HG02938 (cell line): ENCODE measurements around the gene NUP37.
"Not testable (repeated sequence)": the region's sequence is repeated elsewhere in the genome, so short reads cannot be mapped to it uniquely, and the experiment has no call there.

Source experiments
- ATAC-seq: cut with Tn5 transposase; IDR thresholded peaks from one replicate; pipeline ENCODE4 v1.9.1; 2021; ENCODE audit warnings: mild to moderate bottlenecking, moderate library complexity; ENCODE audit not compliant: unreplicated experiment

The NUP37 gene

DNA sequence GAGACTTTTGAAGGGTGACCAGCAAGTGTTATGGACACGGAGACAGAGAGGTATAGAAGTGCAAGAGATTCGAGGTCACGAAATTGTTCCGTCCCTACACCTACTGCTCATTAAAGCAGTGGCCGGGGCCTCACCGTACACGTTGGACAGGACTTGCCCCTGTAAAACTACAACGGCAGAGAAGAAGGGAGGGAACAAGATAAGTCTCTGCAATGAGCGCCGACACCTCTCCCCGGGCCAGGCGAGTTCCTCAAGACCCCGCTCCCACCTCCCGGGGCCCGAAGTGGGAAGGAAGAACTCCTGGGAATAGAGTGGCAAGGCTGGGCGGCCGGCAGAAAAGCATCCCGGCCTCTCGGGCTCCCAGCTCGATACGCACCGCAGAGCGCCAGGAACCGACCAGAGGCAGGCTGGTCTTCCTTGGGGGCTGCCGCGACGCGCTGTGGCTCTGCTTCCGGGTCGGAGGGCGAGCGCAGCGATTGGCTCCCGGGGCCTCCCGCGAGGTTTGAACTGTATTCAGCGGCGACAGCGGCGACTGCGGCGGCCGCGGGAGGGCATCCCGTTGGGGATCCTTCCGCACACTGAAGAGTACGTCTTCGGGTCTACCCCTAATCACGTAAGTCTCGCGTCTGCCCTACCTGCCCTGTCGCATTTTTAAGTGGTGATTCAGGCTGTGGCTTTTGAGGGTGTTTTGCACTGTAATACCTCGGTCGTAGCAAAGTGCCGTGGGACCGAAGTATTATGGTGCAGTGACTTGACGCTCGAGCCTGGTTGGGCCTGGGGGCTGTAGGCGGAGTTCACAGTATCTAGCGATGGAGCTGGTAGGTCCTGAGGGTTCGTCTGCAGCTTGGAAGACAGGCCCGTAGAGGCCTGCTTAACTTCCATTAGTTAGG lies at the start of gene NUP37, which contains the start of gene PARPBP:
TSS of gene NUP37 (minus strand) at position 441 of the 890 bp plus-strand sequence. CDS start 1,596 bp downstream, outside the sequence.
TSS of gene PARPBP (plus strand) at position 510 of the 890 bp plus-strand sequence. CDS start 3,706 bp downstream, outside the sequence.
- ATAC-seq, result peak; percentile 93

- peak; percentile 75 for ATAC-seq
Observed at GRCh38 chr12:102167821-102168604, 48.1 kb upstream of the NUP37 start.

DNA sequence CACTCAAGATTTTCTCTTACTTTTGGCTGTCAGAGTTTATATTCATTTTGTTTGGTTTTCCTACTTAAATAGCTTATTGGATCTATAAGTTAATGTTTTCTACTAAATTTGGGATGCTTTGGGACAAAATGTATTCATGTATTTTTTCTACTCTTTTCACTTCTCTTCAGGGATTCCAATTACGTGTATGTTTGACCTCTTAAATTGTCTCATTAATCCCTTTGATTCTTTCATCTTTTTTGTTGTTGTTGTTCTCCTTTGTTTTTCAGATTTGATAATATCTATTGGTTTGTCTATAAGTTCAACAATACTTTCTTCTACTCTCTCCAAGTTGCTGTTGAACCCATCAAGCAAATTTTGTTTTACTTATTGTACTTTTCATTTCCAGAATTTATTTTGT lies 43.5 kb upstream of the NUP37 start:
- no peak for ATAC-seq

DNA sequence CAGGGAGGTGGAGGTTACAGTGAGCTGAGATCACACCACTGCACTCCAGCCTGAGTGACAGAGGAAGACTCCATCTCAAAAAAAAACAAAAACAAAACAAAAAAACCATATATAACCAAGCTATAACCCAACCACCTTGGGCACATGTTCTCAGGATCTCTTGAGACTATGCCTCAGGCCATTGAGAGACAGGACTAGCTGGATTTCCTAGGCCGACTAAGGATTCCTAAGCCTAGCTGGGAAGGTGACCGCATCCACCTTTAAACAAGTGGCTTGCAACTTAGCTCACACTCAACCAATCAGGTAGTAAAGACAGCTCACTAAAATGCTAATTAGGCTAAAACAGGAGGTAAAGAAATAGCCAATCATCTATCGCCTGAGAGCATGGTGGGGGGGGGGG lies 35.3 kb upstream of the NUP37 start:
- not testable (repeated sequence) for ATAC-seq

- not testable (repeated sequence) for ATAC-seq
Observed at GRCh38 chr12:102147062-102147587, 27.2 kb upstream of the NUP37 start.

DNA sequence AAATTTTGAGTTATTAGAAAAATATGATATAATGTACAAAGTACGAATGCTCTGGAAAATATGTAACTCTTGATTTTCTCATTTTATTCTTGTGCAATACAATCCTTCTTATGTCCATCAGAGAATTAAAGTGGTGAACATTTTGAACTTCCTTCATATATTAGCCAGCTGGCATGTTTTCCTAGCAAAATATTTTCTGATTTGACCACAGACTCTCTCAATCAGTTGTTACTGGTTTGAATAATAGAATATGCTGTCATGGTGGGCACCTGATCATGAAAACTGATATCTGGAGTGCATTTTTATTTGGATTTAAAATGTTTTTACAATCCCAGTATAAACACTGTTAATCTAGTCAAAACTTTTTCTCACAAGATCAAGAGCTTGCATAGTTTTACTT lies 24.3 kb upstream of the NUP37 start:
- ATAC-seq, result no peak

DNA sequence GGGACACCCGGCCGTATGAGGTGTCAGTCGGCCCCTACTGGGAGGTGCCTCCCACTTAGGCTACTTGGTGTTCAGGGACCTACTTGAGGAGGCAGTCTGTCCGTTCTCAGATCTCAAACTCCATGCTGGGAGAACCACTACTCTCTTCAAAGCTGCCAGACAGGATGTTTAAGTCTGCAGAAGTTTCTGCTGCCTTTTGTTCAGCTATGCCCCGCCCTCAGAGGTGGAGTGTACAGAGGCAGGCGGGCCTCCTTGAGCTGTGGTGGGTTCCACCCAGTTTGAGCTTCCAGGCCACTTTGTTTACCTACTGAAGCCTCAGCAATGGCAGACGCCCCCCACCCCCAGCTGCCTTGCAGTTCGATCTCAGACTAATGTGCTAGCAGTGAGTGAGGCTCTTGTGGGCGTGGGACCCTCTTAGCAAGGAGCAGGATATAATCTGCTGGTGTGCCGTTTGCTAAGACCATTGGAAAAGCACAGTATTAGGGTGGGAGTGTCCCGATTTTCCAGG lies 23.0 kb upstream of the NUP37 start:
- ATAC-seq, result not testable (repeated sequence)

GRCh38 chr12:102137619-102138018 lies 17.7 kb upstream of the NUP37 start:
- not testable (repeated sequence) for ATAC-seq

- not testable (repeated sequence) for ATAC-seq
Observed at GRCh38 chr12:102131442-102131841, 11.5 kb upstream of the NUP37 start.

DNA sequence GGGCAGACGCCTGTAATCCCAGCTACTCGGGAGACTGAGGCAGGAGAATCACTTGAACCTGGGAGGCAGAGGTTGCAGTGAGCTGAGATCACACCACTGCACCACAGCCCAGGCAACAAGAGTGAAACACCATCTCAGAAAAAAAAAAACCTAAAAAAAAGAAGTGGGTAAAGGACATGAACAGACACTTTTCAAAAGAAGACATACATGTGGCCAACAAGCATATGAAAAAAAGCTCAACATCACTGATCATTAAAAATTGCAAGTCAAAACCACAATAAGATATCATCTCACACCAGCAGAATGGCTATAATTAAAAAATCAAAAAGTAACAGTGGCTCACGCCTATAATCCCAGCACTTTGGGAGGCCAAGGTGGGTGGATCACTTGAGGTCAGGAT lies 10.8 kb upstream of the NUP37 start:
- ATAC-seq, result not testable (repeated sequence)

- ATAC-seq, result not testable (repeated sequence)
Observed at GRCh38 chr12:102121328-102121727, 1.4 kb upstream of the NUP37 start.

DNA sequence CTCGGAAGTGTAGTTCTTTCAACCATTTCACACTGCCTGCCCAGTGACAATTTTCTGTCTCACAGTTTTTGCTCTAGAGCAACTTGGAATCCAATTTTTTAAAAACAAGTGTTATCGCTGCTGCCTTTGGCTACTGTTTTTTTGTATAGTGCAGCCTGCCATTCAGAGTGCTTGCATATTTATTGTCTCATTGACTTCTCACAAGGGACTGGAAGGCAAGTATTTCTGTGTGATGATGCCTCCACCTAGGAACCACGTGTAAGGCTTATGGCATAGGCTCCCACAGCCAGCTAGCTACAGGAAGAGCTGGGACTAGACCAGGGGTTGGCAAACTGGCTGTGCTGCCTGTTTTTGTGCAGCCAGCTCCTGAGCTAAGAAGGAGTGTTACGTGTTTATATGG lies 972 bp upstream of the NUP37 start:
- ATAC-seq, result no peak

- peak; percentile 1 for ATAC-seq
Observed at GRCh38 chr12:102120564-102120873, 605 bp upstream of the NUP37 start.

DNA sequence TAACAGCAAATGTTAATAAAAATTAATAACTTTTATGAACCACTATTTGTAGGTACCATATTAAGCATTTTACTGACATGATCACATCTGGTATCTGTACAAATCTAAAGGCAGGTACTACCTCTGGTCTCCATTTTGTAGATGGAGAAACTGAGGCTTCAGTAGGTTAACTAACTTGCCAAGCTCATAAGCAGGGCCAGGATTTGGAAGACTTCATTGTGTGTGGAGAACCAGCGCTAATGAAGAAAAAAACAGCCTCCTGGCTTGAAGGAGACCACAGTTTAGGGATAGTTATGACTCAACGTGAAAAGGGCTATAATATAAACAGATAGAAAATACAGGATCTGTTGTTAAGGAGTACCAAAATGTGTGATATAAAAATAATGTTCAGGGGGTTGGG lies 1.0 kb downstream of the NUP37 start:
- ATAC-seq, result no peak

- ATAC-seq, result no peak
Observed at GRCh38 chr12:102116392-102116791, 3.5 kb downstream of the NUP37 start.

DNA sequence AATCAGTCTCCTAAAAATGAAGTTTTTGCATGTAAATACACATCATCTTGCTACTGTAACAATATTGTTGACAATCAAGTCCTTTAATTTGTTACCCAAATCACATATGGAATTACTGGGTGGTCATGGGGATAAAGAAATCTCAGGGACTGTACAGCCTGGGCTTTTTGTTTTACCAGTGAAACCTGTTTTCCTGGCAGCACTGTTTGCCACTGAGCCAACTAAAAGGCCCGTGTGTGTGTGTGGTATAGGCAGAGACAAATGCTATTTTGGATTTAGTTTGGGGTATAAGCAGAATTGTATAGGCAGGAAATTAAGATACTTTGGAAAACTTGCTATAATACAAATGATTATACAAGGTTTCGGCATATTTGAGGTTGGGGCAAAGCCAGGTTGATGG lies 5.7 kb downstream of the NUP37 start:
- ATAC-seq, result no peak

GRCh38 chr12:102110782-102111181 lies 9.1 kb downstream of the NUP37 start:
- no peak for ATAC-seq

GRCh38 chr12:102107970-102108369 lies 11.9 kb downstream of the NUP37 start:
- ATAC-seq, result no peak

DNA sequence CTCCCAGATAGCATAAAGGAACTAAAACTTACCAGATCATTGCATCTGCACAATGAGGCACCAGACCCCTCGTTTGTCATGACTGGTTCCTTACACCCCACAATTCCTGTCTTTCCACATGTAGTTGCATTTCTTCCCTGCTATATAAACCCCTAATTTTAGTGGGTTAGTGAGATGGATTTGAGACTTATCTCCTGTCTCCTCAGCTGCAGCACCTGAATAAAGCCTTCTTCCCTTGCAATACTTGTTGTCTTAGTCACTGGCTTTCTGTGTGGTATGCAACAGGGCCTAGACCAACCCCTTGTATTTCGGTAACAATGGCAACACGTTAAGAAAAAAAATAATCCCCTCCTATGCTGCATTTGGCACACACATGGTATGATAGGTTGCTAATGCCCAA lies 13.0 kb downstream of the NUP37 start:
- ATAC-seq, result no peak

GRCh38 chr12:102096855-102097254 lies 23.1 kb downstream of the NUP37 start:
- no peak for ATAC-seq

DNA sequence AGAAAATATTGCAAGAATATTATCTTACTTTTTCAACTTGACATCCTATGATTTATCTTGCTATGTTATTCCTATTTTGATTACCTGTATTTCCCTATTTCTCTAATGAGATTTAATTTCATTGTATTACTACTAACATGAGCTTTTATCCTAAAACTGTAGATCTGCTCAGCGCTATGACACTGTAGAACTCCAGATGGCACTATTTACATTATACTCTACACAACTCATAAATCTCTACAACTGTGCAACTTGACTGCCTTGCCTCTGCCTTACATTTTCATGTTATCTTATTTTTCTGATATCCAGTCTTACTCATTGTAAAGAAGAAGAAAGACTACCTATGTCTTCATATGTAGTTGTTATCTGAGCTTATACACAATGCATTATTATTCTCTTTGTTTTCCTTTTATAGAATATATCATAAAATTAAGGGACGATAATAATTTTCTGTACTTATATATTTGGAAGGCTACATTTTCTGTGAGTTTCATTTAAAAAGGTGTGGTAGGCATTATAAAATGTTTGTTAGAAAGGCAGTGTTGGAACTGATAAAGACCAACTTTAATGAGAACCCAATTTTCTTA lies 24.1 kb downstream of the NUP37 start:
- ATAC-seq, result no peak
